Tibial artery (tissue), 4 donors: ENCODE data around the gene RPL29.

ENCODE experiments used
- DNase-seq, 2 donors: peaks; one replicate each; pipeline ENCODE4 v3.0.0-alpha.2; 2019
- H3K27ac ChIP-seq, 2 donors: fragments of 200-600 bp; sonication (generic) in 1 of 2; 1 replicate in 1 of 2; 2 replicates in 1 of 2; pipeline ENCODE4 v1.5.1; 2018 to 2019; ENCODE audit warnings: mild to moderate bottlenecking in 1 of 2
- H3K27me3 ChIP-seq, 2 donors: fragments of 200-600 bp; sonication (generic) in 1 of 2; one replicate each; pipeline versions ENCODE4 v1.5.1 to v1.6.0; 2016 to 2019
- H3K36me3 ChIP-seq, 3 donors: fragments of 200-600 bp; sonication (generic) in 2 of 3; one replicate each; pipeline ENCODE4 v1.5.1; 2016 to 2019; ENCODE audit warnings: mild to moderate bottlenecking in 2 of 3
- H3K4me1 ChIP-seq, 4 donors: fragments of 200-600 bp; sonication (generic) in 2 of 4; 1 replicate in 3 of 4; 2 replicates in 1 of 4; pipeline ENCODE4 v1.5.1; 2016 to 2019
- H3K4me3 ChIP-seq, 2 donors: fragments of 200-600 bp; sonication (generic) in 1 of 2; 1 replicate in 1 of 2; 2 replicates in 1 of 2; pipeline ENCODE4 v1.5.1; 2018 to 2019; ENCODE audit warnings: mild to moderate bottlenecking in 2 of 2
- H3K9me3 ChIP-seq, 3 donors: fragments of 200-600 bp; sonication (generic) in 1 of 3; one replicate each; pipeline ENCODE4 v1.5.1; 2016 to 2019
- CTCF ChIP-seq, 2 experiments: fragments of 200-600 bp in 1 of 2; fragments of 450-650 bp in 1 of 2; IDR thresholded peaks; one replicate each; pipeline ENCODE4 v1.5.1; 2017 to 2019; ENCODE audit warnings: antibody characterized with exemption in 2 of 2, mild to moderate bottlenecking in 1 of 2, moderate library complexity in 1 of 2
- intact Hi-C: fragments of 100-400 bp; cut with DNase I; formaldehyde crosslinking; loops from one replicate; pipeline ENCODE4 v1.15.0; 2023; ENCODE audit warnings: low total_unique reads

RPL29 gene

DNA sequence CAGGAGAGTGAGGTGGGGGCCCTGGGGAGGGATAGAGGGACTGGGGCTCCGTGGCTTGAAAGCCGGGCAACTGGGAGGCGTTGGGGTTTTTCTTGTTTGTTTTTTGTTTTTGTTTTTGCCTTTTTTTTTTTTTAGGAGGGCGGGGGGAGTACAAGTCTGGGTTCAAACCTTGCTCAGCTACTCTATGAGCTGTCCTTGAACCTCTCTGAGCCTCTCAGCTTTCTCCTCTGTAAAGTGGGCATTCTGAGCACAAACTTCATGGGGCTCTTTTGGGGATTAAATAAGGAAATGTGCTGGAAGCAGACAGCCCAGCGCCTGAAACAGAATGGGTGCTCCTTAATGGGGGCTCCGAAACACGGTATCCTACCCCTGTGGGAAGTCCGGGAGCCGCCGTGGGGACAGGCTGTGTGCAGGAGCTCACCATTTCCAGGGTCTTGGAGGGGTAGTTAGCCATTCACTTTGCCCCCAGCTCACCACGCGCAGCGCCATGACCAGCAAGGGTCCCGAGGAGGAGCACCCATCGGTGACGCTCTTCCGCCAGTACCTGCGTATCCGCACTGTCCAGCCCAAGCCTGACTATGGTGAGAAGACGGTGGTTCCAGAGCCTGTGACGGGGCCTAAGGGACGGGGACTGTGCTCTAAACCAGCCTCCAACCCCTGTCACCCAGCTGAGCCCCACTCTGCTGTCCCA lies 12.0 kb downstream of the RPL29 start:
- Histone ChIP-seq H3K27ac (peak overlapping the region; percentile 94 to 96), H3K4me3 (peak overlapping the region; percentile 62 to 88), H3K9me3 (no peaks in the 10 kb centered on the region), H3K27me3 (no peaks in the 10 kb centered on the region), H3K36me3 (no peaks in the 10 kb centered on the region), H3K4me1 (peaks cover 0 to 27% (median 20%) of the 10 kb centered on the region in 4 donors)
- intact Hi-C loops, result loop anchor here (5.0 kb wide), 1 partner anchor 41 kb away; the partner anchor contains the start of genes PARP3 and RRP9
- no peak for TF ChIP-seq CTCF (IDR thresholded peaks at IDR 0.05)
- DNase-seq, result no peak

DNA sequence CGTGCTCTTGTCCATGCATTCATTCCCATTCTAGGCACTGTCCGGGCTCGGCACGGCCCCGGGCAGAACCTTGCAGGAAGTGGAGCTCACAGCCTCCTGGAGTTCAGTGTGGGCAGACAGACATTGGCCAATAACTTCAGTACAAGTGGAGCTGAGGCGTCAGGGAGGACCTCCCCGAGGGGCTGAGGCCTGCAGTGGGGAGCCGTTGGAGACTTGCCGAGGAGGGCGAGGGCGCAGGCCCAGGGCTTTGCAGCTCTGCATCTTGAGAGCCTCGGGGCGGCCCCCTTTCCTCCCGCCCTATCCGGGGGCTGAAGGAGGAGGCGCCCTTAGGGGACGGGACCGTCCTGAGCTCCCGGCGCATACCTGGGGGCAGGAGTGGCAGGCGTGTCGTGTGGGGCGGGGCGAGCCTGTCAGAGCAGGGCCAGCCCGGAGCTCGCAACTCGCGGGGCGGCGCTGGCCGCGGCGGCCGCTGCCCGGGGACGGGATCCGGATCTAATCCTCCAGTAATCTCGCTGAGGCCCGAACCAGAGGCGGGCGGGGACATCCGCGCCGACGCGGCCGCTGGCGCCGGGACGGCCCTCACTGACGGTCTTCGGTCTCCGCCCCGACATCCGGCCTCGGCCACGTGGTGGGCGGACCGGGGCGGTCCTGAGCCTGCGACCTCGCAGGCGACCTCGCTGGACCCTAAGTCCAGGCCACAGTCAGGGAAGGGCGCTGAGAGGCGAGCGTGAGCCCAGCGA lies 12.7 kb downstream of the RPL29 start, which contains the start of gene ACY1:
Gene ACY1 (plus strand): TSS at position 698 of the 740 bp plus-strand sequence. CDS start 530 bp downstream, outside the sequence.
- no peak for TF ChIP-seq CTCF (IDR thresholded peaks at IDR 0.05)
- intact Hi-C loops, result loop anchor here (5.0 kb wide), 1 partner anchor 41 kb away; the partner anchor contains the start of genes PARP3 and RRP9
- Histone ChIP-seq H3K36me3 (no peaks in the 10 kb centered on the region), H3K9me3 (no peaks in the 10 kb centered on the region), H3K4me3 (peak within 1 kb of the TSS; percentile 62 to 88), H3K27me3 (no peaks in the 10 kb centered on the region), H3K4me1 (peaks cover 0 to 27% (median 20%) of the 10 kb centered on the region in 4 donors), H3K27ac (peak within 1 kb of the TSS; percentile 94 to 96)
- peak; percentile 85 to 94 for DNase-seq

DNA sequence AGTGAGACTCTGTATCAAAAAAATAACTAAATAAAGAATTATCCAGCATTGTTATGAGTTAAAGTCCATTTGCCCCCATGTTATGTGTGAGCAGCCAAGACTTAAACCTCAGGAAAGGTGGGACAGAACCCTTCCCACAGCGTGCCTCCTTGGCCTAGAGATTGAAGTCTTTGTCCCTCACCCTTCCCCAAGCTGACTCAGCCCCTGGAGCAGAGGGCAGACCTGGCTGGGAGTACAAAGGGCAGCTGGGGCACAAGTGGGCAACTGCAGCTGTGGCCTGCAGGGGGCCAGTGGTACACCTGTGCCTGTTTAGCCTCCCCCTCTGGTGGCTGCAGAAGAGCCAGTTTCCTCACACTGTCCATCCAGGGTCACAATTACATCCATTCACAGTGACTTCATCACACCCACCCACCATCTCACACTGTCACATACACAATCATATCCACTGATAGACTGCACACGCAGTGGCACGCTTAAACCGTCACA lies 13.3 kb downstream of the RPL29 start:
- peak overlapping the region; percentile 94 to 96 for H3K27ac ChIP-seq
- H3K9me3 ChIP-seq, result no peaks in the 10 kb centered on the region
- H3K36me3 ChIP-seq, result no peaks in the 10 kb centered on the region
- H3K4me3 ChIP-seq, result peak overlapping the region; percentile 62 to 88
- intact Hi-C loops, result loop anchor here (5.0 kb wide), 1 partner anchor 40 kb away; the partner anchor contains the start of genes PARP3 and RRP9
- no peaks in the 10 kb centered on the region for H3K27me3 ChIP-seq
- TF ChIP-seq CTCF (IDR thresholded peaks at IDR 0.05), result peak; percentile 19 to 27
- DNase-seq, result no peak
- H3K4me1 ChIP-seq, result peaks cover 0 to 34% (median 20%) of the 10 kb centered on the region in 4 donors

- H3K4me3 ChIP-seq, result no peak overlapping the region
- H3K9me3 ChIP-seq, result no peaks in the 10 kb centered on the region
- DNase-seq, result no peak
- no peak for TF ChIP-seq CTCF (IDR thresholded peaks at IDR 0.05)
- H3K27me3 ChIP-seq, result no peaks in the 10 kb centered on the region
- H3K27ac ChIP-seq, result no peak overlapping the region
- intact Hi-C loops, result loop anchor here (5.0 kb wide), 1 partner anchor 38 kb away; the partner anchor contains the start of genes PARP3 and RRP9
- no peaks in the 10 kb centered on the region for H3K36me3 ChIP-seq
- peaks cover 0 to 49% (median 28%) of the 10 kb centered on the region in 4 donors for H3K4me1 ChIP-seq
These were observed 15.4 kb downstream of the RPL29 start for GRCh38 chr3:51980253-51980652.

- no peak overlapping the region for H3K27ac ChIP-seq
- no peaks in the 10 kb centered on the region for H3K27me3 ChIP-seq
- no peak for TF ChIP-seq CTCF (IDR thresholded peaks at IDR 0.05)
- no peaks in the 10 kb centered on the region for H3K36me3 ChIP-seq
- H3K4me3 ChIP-seq, result no peak overlapping the region
- no peaks in the 10 kb centered on the region for H3K9me3 ChIP-seq
- intact Hi-C loops, result loop anchor here (10.0 kb wide), 1 partner anchor 1633 kb away; the partner anchor contains the start of genes RASSF1 and ZMYND10
- no peak for DNase-seq
- peaks cover 0 to 46% (median 31%) of the 10 kb centered on the region in 4 donors for H3K4me1 ChIP-seq
These were observed 17.6 kb downstream of the RPL29 start for GRCh38 chr3:51978143-51978502.
